Measurements from ENCODE around the gene PSMB10. TPM values are rescaled to one million over a fixed set of nuclear protein-coding genes. Genes with fewer than 3 reads are reported as not detected.

PSMB10 gene
- total RNA-seq, 1 donor from 2014 or later = 68.8 TPM

- DNase-seq (ENCODE audit: low spot score) = no peak
Observed at GRCh38 chr16:67893743-67894399, 42.8 kb downstream of the PSMB10 start.

- peak; percentile 96 for DNase-seq (ENCODE audit: low spot score)
Observed at GRCh38 chr16:67892899-67893742, 43.5 kb downstream of the PSMB10 start, which contains the start of gene PSKH1. Gene PSKH1, plus strand, starts transcription at chr16:67893254. Its CDS starts 15,496 bp downstream, at chr16:67908750.

GRCh38 chr16:67892375-67892774 lies 44.3 kb downstream of the PSMB10 start:
- no peak for DNase-seq (ENCODE audit: low spot score)

- DNase-seq (ENCODE audit: low spot score) = no peak
Observed at GRCh38 chr16:67888331-67888730, 48.3 kb downstream of the PSMB10 start.

GRCh38 chr16:67886387-67886786 lies 50.3 kb downstream of the PSMB10 start:
- DNase-seq (ENCODE audit: low spot score) = no peak

GRCh38 chr16:67885976-67886375 lies 50.7 kb downstream of the PSMB10 start:
- DNase-seq (ENCODE audit: low spot score) = no peak

GRCh38 chr16:67885545-67885944 lies 51.1 kb downstream of the PSMB10 start:
- no peak for DNase-seq (ENCODE audit: low spot score)

GRCh38 chr16:67884684-67885083 lies 52.0 kb downstream of the PSMB10 start, which contains the start of gene NRN1L:
Gene NRN1L, plus strand, starts transcription at chr16:67884885. Its CDS starts 19 bp downstream, at chr16:67884904.
- peak; percentile 84 for DNase-seq (ENCODE audit: low spot score)

Other genes with a start within 250 kb of the PSMB10 start
- 25.9 TPM for gene GFOD2, start 217.5 kb downstream of the PSMB10 start, total RNA-seq
- gene RANBP10, start 130.3 kb downstream of the PSMB10 start, total RNA-seq = 22.7 TPM
- gene TSNAXIP1, start 130.0 kb downstream of the PSMB10 start, total RNA-seq = 4.1 TPM
- 27.2 TPM for gene THAP11, start 94.5 kb downstream of the PSMB10 start, total RNA-seq
- 69.3 TPM for gene NUTF2, start 89.9 kb downstream of the PSMB10 start, total RNA-seq
- 44.6 TPM for gene CENPT, start 89.2 kb downstream of the PSMB10 start, total RNA-seq
- 59.5 TPM for gene EDC4, start 63.8 kb downstream of the PSMB10 start, total RNA-seq
- 1.2 TPM for gene NRN1L, start 52.0 kb downstream of the PSMB10 start, total RNA-seq
- gene PSKH1, start 43.6 kb downstream of the PSMB10 start, total RNA-seq = 31.6 TPM
- gene CTRL, start 5.0 kb downstream of the PSMB10 start, total RNA-seq = 1.1 TPM
- gene LCAT, start 7.3 kb upstream of the PSMB10 start, total RNA-seq = 30.3 TPM
- gene SLC12A4, start 31.8 kb upstream of the PSMB10 start, total RNA-seq = 76.6 TPM
- not detected for gene DPEP3, start 43.6 kb upstream of the PSMB10 start, total RNA-seq
- gene DPEP2, start 62.6 kb upstream of the PSMB10 start, total RNA-seq = 3.4 TPM
- not detected for gene DPEP2NB, start 79.1 kb upstream of the PSMB10 start, total RNA-seq
- 6.6 TPM for gene DDX28, start 86.4 kb upstream of the PSMB10 start, total RNA-seq
- 9.4 TPM for gene DUS2, start 86.4 kb upstream of the PSMB10 start, total RNA-seq
- gene NFATC3, start 148.5 kb upstream of the PSMB10 start, total RNA-seq = 46.5 TPM